GM18907 (cell line): ENCODE data around the gene HNRNPM.

Experiments
- ATAC-seq: cut with Tn5 transposase; IDR thresholded peaks from one replicate; pipeline ENCODE4 v1.9.1; 2021; ENCODE audit warnings: mild to moderate bottlenecking, moderate library complexity; ENCODE audit not compliant: unreplicated experiment

Gene HNRNPM

DNA sequence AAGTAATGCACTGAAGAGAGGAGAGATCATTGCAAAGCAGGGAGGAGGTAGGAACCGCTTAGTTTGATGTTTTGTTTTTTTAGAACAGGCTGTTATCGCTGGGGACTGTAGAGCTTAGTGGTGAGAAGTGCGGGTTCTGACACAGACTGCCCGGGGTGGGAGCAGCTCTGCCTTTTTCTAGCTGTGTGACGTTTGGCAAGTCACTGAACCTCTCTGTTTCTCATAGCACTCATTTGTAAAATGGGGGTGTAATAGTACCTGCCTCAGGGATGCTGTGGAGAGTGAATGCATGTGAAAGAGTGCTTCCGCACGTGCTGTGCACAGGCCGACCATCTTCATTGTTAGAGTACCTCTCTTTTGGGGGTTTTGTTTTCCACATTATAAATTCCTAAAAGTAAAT is 38.4 kb downstream of the HNRNPM start:
- ATAC-seq, result no peak

DNA sequence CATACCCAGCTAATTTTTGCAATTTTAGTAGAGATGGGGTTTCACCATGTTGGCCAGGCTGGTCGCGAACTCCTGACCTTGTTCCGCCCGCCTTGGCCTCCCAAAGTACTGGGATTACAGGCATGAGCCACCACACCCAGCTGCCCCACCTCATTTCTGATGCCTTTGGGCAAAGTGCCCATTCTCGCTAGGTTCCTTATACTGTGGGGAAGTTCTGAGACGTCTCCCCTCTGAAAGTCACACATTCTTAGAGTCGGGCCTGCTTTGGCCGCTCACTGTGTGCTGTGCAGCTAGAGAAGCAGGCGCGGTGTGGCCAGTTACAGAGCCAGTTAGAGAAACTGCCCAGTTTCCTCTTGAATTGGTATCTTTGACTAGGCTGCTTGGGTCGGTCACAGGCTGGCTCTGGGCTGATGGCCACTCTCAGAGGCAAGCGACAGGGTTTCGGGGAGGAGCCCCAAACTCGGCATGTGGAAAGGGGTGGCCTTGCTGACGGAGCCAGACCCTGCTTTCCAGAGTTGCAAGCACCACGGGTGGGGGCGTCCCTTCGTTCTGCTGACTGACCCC is 39.6 kb downstream of the HNRNPM start:
- no peak for ATAC-seq

DNA sequence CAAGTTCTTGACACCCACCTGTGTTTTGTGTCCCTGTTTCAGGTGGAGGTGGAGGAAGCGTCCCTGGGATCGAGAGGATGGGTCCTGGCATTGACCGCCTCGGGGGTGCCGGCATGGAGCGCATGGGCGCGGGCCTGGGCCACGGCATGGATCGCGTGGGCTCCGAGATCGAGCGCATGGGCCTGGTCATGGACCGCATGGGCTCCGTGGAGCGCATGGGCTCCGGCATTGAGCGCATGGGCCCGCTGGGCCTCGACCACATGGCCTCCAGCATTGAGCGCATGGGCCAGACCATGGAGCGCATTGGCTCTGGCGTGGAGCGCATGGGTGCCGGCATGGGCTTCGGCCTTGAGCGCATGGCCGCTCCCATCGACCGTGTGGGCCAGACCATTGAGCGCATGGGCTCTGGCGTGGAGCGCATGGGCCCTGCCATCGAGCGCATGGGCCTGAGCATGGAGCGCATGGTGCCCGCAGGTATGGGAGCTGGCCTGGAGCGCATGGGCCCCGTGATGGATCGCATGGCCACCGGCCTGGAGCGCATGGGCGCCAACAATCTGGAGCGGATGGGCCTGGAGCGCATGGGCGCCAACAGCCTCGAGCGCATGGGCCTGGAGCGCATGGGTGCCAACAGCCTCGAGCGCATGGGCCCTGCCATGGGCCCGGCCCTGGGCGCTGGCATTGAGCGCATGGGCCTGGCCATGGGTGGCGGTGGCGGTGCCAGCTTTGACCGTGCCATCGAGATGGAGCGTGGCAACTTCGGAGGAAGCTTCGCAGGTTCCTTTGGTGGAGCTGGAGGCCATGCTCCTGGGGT is 41.0 kb downstream of the HNRNPM start:
- no peak for ATAC-seq

DNA sequence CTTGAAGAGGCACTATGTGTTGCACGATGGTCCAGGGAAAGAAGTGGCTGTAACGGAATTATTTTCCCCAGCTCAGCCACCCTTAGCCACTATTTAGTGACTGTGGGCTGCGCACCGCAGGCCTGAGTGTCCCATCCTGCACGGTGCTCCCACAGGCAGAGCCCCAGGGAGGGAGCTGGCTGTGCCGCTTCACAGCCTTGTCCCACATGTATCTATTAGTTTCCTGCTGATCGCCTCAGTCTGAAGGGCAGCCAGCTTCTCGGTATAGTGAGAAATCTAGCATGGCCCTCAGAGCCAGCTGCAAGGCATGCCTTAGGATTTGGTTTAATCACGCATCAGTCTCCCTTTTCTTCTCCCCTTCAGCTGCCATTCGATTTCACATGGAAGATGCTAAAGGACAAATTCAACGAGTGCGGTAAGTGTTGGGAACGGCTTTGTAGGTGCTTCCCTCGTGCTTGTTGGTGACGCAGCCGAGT is 41.9 kb downstream of the HNRNPM start:
- no peak for ATAC-seq

DNA sequence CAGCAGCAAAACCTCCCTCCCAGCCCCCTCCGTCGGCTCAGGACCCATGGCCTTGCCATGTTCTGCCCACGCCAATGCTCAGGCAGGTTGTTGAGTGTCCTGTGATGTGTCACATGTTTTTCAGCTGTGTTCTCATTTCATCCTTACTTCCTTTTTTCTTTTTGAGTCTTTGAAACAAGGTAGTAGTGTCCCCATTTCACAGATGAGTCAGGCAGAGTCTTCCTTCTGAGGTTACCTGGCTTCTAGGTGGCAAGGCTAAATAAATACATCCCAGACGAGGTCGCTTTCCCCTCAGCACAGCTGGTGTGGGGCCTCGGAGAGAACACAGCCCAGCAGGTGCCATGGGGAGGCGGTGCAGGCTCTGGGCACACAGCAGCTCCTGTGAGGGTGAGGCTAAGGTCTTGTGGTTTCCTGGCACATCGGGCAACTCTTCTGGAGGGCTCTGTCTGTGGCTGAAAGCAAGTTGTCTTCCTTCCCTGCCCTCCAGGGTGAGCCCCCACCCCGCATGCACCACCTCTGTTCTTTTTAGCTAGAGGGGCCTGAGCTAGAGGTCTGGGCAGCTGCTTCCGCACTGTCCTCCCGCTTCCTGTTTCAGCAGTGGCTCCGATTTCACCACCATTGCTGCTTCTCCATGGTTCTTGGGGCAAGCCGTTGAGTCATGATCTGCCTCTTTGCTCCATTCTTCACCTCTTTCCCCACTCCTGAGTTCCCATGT is 42.5 kb downstream of the HNRNPM start:
- ATAC-seq, result no peak

DNA sequence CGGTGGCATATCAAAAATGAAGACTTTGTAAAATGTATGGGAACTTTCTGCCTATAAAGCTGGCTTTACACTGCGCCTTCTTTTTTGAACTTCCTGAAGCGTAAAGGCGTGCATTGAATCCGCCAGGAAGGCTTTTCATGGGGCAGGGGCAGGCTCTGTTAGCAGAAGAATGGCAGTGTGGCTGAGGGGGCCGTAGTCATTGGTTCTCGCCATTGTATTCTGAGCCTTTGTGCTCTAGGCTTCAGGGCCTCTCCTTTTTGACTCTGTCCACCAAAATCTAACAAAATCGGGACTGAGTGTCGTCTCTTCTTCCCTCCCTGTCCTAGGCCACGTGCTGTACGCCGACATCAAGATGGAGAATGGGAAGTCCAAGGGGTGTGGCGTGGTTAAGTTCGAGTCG is 43.6 kb downstream of the HNRNPM start:
- no peak for ATAC-seq

DNA sequence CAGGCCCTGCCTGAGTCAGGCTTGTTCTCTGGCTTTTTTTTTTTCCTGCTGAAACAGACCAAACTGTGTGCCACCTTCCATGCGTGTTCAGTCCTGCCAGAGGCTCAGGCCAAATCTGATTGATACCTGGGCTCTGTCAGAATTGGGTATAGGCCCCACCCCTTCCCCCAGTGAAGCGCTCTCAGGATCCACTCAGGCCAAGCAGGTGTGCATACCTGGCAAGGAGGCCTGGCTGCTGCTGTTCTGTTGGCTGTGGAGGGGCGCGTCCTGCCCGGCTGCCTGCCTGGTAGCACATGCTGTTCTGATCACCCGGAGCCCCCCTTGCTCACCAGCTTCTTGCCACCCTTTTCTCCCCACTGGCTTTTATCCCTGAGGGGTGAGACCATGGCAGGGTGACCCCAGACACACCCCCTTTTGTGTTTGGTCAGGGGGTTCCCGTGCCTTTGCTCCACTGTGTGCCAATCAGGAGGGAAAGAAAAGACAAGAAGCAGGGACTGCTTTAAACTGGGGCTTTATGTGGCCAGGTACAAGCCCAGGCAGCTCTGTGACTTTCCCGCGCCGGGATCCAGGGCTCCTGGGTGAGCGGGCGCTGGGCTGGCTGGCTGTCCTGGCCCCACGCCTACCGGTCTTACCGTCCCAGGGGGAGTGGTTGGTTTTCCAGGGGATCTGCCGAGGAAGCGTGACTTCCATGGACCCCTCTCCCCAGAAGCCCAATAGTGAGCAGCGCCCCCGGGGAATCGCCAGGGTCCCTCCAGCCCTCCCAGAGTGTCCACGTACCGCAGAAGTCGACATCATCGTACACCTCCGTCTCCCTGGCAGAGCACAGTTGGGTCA is 45.0 kb downstream of the HNRNPM start:
- no peak for ATAC-seq

DNA sequence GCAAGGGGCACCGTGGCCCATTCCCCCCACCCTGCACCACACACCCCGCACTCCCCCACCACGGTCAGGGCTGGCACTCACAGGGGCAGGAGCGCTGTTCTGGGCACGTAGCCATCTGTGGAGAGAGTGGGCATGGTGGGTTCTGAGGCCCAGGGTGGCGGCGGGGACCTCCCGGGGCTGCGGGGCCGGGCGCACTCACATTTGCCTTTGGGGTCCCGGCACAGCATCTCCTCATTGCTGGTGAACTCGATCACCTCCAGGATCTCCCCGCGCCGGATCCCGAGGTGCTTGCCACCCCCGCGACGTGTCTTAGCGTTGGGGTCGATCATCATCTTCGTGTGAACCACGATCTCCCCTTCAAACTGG is 45.6 kb downstream of the HNRNPM start:
- ATAC-seq, result no peak

DNA sequence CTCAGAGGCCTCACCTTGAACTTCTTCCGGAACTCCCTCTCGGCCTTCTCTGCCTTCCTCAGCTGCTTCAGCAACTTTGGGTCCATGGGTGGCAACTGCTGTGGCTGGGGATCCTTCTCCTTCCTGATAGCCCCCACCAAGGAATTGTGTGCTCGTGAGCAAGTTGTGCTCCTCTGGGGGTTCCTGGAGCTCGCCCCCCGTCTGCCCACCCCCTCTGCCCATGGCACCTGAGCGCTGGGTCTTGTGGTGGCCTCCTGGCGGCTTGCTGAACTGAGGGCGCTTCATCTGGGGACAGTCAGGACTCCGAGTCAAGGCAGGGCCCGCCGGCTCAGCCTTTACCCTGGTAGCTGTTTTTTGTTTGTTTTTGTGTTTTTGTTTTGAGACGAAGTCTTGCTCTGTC is 46.1 kb downstream of the HNRNPM start:
- ATAC-seq, result no peak

DNA sequence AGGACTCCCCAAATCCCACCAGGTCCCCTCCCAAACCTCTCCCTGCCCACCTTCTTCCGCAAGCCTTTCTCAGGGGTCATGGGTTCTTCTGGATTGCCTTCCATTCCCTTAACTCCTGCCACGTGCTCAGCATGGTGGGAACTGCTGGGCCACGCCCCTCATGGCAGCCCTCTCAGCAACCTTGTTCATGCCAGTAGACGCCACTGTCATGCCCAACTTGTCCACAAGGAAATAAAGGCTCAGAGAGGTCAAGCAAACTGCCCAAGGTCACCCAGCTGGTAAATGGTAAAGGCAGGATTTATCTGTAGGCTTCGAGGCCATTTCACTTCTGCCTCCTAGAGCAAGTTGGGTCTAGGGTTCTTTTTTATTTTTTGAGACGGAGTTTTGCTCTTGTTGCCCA is 46.8 kb downstream of the HNRNPM start:
- no peak for ATAC-seq

DNA sequence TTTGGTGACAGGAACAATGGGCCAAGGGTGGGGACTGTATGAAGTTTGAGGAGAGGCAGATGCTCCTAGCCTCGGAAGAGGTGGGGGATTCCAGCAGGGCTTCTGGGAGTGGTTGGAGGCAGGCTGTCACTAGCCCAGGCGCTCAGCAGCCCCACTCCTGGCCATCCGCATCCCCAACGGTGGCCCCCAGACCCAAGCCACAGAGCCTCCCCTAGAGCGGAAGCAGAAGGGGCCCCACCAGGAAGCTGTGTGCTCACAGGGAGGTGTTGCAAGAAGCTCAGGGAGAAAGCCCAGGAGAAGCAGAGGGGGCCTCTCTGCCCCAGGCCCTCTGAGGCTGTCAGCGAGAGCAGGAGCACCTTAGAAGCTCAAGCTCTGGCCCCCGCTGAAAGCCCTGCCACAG is 49.4 kb downstream of the HNRNPM start:
- ATAC-seq, result no peak

DNA sequence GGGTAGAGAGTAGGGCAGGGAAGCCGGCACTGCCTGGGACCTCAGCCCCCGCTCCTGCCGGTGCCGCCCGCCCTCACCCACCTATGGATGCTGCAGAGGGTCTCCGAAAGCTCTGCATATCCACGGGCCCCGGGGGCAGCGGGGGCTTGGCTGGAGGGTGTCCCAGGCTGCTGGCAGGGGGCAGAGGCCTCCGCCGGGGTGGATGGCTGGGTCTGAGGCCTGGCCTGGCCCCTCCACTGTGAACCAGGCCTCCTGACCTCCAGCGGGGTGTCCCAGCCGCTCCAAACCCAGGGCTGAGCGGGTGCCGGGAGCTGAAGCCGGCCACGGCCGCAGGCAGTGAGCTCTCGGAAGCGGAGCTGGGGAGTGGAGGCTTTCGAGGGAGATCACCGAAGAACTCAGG is 53.5 kb downstream of the HNRNPM start:
- no peak for ATAC-seq

DNA sequence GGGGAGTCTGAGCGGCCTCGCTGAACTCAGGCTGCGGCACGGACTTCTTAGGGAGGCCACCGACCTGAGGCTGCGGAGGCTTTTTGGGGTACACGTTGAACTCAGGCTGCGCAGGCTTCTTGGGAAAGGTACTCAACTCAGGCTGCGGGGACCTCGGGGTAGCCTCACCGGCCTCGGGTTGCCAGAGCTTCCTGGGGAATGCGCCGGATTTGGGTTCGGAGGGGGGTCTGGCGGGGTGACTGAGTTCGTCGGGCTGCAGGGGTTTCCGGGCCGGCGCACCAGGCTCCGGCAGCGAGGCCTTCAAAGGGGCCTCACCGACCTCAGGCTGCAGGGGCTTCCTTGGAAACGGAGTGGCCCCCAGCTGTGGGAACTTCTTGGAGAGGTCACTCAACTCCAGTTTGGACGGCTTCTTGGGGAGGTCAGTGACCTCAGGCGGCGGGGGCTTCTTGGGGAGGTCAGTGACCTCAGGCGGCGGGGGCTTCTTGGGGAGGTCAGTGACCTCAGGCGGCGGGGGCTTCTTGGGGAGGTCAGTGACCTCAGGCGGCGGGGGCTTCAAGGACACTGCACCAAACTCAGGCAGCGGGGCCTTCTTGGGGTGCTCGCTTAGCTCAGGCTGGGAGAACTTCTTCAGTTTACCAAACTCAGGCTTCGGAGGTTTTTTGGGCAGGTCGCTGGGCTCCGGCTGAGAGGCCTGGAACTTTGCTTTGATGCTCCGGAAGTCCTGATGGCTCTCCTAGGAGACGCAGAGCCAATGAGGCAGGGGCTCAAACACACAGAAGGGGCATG is 54.5 kb downstream of the HNRNPM start:
- no peak for ATAC-seq

DNA sequence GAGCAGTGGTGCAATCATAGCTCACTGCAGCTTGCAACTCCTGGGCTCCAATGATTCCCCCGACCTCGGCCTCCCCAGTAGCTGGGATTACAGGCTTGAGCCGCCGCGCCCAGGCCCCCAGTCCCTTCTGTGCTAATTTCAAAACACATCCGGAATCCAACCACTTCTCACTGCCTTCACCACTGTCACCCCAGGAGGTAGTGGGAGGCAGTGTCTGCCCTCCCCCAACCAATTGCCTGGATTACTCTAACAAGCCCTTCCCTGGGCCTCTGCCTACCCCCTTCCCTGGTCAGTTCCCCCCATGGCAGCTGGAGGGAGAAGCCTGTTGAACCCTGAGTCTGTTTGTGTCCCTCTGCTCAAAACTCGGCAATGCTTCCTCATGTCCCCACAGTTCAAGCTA is 55.4 kb downstream of the HNRNPM start:
- ATAC-seq, result no peak

DNA sequence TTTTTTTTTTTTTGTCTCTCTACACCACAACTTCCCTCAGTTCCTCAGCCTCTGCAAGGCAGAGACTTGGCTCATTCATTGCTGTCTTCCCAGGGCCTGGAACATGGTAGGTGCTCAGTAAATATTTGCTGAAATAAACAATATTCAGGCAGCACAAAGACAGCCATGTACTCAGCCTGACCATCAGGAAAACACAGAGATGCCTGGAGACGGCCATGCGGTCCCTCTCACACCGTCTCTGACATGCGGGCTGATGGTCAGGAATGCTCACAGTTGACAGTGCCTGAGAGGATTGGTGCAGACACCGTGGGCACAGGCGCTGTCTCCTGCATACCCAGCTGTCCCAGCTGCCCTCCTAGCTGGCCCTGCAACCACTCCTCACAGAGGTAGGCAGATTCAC is 56.7 kb downstream of the HNRNPM start:
- ATAC-seq, result no peak

DNA sequence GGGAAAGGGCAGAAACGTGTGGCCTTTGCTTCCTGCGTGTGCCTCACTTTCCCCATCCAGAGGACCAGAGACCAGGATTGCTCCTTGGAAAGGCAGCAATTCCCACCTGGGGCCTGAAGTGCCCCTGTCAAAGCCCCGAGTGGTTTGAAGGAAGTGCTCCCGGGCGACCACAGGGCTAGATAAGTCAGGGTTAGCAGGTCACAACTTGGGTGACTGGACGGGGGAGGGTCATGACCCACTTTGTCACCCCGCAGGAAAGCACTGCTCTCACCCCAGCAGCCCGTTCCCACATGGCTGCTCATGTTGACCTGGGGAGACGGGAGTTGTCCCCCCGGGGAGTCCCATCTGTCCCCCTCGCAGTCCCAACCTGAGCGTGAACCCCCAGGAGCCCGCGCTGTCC is 57.2 kb downstream of the HNRNPM start:
- ATAC-seq, result no peak

DNA sequence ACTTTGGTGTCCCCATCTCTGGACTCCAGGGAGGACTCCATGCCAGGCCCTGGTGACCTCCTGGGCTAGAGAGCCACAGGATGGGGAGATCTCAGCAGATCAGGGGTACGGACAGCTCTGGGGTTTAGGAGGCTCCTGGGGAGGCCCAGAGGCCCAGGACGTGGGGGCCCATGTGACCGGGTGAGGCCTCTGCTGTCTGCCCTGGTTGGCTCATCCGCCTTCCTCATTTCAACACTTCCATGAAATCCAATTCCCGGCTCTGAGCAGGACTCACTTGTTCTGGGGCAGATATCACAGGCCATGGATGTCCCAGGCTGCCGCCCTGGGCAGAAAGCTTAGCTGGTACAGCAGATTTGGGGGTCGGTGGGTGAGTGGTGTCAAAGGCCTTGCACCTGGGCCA is 58.7 kb downstream of the HNRNPM start:
- no peak for ATAC-seq

DNA sequence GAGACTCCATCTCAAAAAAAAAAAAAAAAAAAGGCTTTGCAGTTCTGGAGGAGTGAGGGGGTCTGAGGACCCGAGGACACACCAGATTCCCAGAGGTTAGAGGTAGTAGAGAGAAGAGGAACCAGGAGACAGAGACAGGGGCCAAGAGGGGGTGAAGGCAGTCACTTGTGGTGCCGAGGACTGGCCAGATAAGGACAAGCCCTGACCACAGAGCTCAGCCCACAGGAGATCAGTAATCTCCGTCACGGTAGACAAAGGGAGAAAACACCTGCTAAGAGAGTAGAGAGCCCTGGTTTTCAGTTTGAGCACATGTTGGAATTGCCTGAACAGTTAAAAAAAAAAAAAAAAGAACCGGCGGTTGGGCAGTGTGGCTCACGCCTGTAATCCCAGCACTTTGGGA is 59.4 kb downstream of the HNRNPM start:
- ATAC-seq, result no peak

DNA sequence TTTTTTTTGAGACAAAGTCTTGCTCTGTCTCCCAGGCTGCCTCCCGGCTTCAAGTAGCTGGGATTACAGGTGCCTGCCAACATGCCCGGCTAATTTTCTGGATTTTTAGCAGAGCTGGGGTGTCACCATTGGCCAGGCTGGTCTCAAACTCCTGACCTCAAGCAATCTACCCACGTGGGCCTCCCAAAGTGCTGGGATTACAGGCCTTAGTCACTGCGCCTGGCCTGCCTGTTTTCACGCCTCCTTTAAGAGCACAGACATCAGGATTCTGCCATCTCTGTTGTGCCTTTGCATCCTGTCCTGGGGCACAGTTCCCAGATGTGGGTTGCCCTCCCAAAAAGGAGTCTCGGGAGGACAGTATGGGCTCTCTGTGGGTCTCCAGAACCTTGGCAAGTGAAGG is 60.1 kb downstream of the HNRNPM start:
- ATAC-seq, result no peak

DNA sequence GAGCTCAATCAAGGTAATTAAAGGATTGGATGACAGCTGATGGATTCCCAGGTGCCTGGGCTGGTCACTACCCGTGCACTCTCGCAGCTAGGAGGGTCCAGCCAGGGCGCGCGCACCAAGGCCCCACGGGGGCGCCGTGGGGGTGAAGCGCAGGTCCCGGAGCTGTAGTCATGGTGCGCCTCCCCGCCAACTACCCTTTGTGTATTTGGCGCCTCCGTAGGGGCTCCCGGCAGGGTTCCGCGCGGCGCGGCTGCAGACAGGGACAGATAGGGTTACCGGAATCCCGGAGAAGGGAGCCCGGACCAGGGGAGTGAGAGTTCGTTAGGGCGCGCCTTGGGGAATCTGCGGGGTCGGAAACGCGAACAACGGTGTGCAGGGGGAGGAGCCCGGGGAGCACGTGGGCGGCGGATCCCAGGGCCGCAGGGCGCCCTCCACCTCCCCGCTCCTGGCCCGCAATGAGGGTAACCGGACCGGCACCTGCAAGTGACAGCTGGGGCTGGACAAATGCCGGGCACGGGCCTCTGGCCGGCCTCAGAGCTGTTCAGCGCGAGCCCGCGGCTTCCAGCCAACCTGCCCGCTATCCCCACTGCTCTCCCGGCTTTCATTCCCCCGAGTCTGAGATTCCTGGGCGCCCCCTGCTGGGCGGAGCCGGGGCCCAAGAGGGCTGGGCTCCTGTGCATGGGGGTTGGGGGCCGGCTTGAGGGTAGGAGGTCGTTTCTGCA is 61.1 kb downstream of the HNRNPM start:
- no peak for ATAC-seq
